Activated B cell treated with CpG ODN at 0.5 μM for 24 hours (primary cell): ENCODE results near the gene ARFGEF2. TPM values are rescaled to one million over a fixed set of nuclear protein-coding genes. Genes with fewer than 3 reads are reported as not detected.

Experiments
- ATAC-seq: fragments of 200-7000 bp; cut with Tn5 transposase; one replicate; pipeline ENCODE4 v1.10.0; 2021; ENCODE audit warnings: low read depth, mild to moderate bottlenecking, moderate library complexity
- CTCF ChIA-PET: fragments of 350-600 bp; sonication (Branson Sonifier 250); formaldehyde crosslinking; loops from one replicate; lab custom pipeline; 2021; ENCODE audit warnings: antibody characterized with exemption; lab: Charles Lee
- POLR2A ChIA-PET: fragments of 350-600 bp; sonication (Branson Sonifier 250); formaldehyde crosslinking; loops from one replicate; lab custom pipeline; 2021; ENCODE audit warnings: antibody characterized with exemption; lab: Charles Lee
- DNase-seq: peaks from one replicate; pipeline ENCODE4 v3.0.0; 2022
- H3K27ac Mint-ChIP-seq: one replicate; pipeline ENCODE4 v1.8.0; 2020; ENCODE audit warnings: mixed read lengths
- H3K27me3 Mint-ChIP-seq: one replicate; pipeline ENCODE4 v1.8.0; 2021; ENCODE audit warnings: mixed read lengths
- H3K36me3 Mint-ChIP-seq: one replicate; pipeline ENCODE4 v1.8.0; 2021; ENCODE audit warnings: low read depth, mixed read lengths
- H3K4me1 Mint-ChIP-seq: one replicate; pipeline ENCODE4 v1.8.0; 2021; ENCODE audit warnings: mixed read lengths
- H3K4me3 Mint-ChIP-seq: one replicate; pipeline ENCODE4 v1.8.0; 2020; ENCODE audit warnings: mild to moderate bottlenecking, mixed read lengths
- H3K9me3 Mint-ChIP-seq: one replicate; pipeline ENCODE4 v1.8.0; 2020; ENCODE audit warnings: mixed read lengths
- intact Hi-C: fragments of 100-400 bp; cut with micrococcal nuclease; formaldehyde crosslinking; loops from one replicate; pipeline ENCODE4 v1.15.1; 2024
- total RNA-seq: library from RNA; stranded (reverse); gene quantifications from 2 replicates; pipeline ENCODE4 v1.2.3, GENCODE V29; 2022
- TF ChIP-seq, protein P1 (sequence below): fragments of 200-600 bp; IDR thresholded peaks from one replicate; pipeline ENCODE4 v1.8.0; 2022; ENCODE audit warnings: antibody characterized with exemption, mild to moderate bottlenecking

The ARFGEF2 gene
- total RNA-seq, 1 donor from 2014 or later = 39.0 TPM

DNA sequence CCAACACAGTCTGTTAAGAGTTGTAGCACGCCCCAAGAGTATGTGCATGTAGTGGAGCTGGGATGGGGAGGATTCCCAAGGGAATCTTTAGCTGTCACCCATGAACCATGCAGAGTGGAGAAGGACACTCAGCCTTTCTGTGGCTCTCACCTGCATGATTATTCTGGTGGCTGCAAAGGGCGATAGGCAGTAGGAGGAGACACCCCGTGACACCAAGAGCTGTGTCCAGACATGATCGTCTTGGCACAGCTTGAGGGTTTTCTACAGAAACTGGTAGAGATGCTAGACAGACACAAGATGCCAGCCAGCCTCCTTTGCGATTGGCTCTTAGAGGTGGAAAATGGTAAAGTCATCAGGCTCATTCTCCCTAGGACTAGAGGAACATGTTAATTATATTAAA is 121.5 kb downstream of the ARFGEF2 start:
- intact Hi-C loops = no loop called here
- TF ChIP-seq, protein P1, sequence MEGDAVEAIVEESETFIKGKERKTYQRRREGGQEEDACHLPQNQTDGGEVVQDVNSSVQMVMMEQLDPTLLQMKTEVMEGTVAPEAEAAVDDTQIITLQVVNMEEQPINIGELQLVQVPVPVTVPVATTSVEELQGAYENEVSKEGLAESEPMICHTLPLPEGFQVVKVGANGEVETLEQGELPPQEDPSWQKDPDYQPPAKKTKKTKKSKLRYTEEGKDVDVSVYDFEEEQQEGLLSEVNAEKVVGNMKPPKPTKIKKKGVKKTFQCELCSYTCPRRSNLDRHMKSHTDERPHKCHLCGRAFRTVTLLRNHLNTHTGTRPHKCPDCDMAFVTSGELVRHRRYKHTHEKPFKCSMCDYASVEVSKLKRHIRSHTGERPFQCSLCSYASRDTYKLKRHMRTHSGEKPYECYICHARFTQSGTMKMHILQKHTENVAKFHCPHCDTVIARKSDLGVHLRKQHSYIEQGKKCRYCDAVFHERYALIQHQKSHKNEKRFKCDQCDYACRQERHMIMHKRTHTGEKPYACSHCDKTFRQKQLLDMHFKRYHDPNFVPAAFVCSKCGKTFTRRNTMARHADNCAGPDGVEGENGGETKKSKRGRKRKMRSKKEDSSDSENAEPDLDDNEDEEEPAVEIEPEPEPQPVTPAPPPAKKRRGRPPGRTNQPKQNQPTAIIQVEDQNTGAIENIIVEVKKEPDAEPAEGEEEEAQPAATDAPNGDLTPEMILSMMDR = no peak
- H3K4me3 Mint-ChIP-seq = no peak overlapping the region
- H3K27ac Mint-ChIP-seq = no peak overlapping the region
- H3K4me1 Mint-ChIP-seq = peaks cover 24% of the 10 kb centered on the region
- POLR2A ChIA-PET = interaction anchor here (0.6 kb wide), 1 partner anchor 22 kb away, joined by 3 read pairs; no protein-coding TSS in a partner anchor
- peaks cover 9% of the 10 kb centered on the region for H3K36me3 Mint-ChIP-seq
- DNase-seq = no peak
- no peaks in the 10 kb centered on the region for H3K27me3 Mint-ChIP-seq
- no peaks in the 10 kb centered on the region for H3K9me3 Mint-ChIP-seq
- no peak for ATAC-seq
- CTCF ChIA-PET = no interaction called here

DNA sequence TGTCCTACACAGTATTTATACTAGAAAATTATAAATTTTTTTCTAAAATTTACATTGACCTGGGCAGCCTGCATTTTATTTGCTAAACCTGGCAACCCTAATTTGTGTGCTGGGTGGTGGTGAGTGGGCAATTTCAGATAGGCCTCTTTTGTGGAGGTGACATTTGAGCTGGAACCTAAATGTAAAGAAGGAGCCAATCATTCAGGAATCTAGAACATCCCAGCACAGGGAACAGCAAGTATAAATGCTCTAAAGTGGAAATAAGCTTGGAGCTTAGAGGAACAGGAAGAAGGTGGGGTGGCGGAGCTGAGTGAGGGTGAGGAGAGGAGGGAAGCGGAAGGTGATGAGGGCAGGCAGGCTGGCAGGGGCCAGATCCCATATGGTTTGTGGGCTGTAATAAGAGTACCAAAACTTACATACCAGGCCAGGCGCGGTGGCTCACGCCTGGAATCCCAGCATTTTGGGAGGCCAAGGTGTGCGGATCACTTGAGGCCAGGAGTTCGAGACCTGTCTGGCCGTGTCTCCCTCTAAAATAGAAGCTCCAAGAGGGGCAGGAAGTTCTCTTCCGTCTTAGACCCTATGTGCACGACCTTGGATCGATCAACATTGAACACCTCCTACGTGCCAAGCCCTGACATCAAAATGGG is 124.1 kb downstream of the ARFGEF2 start:
- Mint-ChIP-seq H3K36me3 (peaks cover 20% of the 10 kb centered on the region), H3K4me1 (peaks cover 27% of the 10 kb centered on the region), H3K27ac (peak overlapping the region; percentile 94), H3K9me3 (no peaks in the 10 kb centered on the region), H3K27me3 (no peaks in the 10 kb centered on the region), H3K4me3 (peak overlapping the region; percentile 97)
- TF ChIP-seq, protein P1 = no peak
- ChIA-PET POLR2A (interaction anchor here (0.5 to 2.3 kb wide), 12 partner anchors 8 to 1485 kb away, joined by 3 to 11 read pairs (median 4); partner anchors contain the start of genes ARFGEF2 and DDX27), CTCF (interaction anchor here (1.2 kb wide), 1 partner anchor 172 kb away, joined by 3 read pairs; no protein-coding TSS in a partner anchor)
- ATAC-seq (no peak), DNase-seq (no peak)
- intact Hi-C loops = loop anchor here (1.0 to 5.0 kb wide), 4 partner anchors 123 to 233 kb away; partner anchors contain the start of genes ARFGEF2, DDX27, STAU1 and ZNFX1

DNA sequence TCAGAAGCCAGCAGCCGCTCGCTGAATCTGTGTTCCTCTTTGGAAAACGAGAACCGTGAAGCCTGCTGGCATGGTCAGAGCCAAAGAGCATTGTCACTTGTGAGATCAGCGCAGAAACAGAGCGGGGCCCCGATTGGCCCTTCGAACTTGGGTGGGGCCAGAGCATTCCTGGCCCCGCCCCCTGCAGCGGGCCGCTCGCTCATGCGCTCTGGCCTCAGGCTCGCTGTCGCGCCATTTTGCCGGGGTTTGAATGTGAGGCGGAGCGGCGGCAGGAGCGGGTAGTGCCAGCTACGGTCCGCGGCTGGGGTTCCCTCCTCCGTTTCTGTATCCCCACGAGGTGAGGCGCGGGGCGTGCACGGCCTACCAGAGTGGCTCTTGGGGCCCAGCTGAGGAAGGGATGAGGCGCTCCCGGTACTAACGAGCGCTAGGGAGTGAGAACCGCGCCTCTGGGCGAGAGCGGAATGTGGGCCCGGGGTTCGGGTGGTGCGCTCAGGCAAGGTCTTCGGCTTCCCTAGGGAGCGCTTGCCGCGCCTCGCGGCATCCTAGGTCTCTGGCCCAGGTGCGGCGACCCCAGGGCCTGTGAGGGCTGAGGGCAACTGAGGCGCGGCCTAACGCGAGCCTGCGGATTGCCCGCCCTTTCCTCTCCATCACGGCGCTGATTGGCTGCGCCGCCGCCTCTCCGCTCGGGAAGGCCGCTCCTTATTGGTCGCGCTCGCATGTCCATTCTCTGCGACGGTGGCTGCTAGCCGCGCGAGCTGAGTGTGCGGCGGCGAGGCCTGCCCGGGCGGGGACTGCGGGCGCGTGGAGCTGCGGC is 124.8 kb downstream of the ARFGEF2 start, which contains the start of gene CSE1L:
Gene CSE1L (plus strand): TSS at position 226 of the 814 bp plus-strand sequence. CDS start 12,152 bp downstream, outside the sequence.
- TF ChIP-seq, protein P1 = no peak
- peaks cover 31% of the 10 kb centered on the region for H3K4me1 Mint-ChIP-seq
- DNase-seq (peak; percentile 95), ATAC-seq (peak; percentile 86)
- peaks cover 24% of the 10 kb centered on the region for H3K36me3 Mint-ChIP-seq
- H3K27ac Mint-ChIP-seq = peak within 1 kb of the TSS; percentile 94
- H3K27me3 Mint-ChIP-seq = no peaks in the 10 kb centered on the region
- CTCF ChIA-PET = interaction anchor here (1.2 kb wide), 1 partner anchor 171 kb away, joined by 3 read pairs; no protein-coding TSS in a partner anchor
- intact Hi-C loops = loop anchor here (1.0 to 5.0 kb wide), 4 partner anchors 124 to 232 kb away; partner anchors contain the start of genes ARFGEF2, DDX27, STAU1 and ZNFX1
- H3K9me3 Mint-ChIP-seq = no peaks in the 10 kb centered on the region
- POLR2A ChIA-PET = interaction anchor here (0.6 to 2.3 kb wide), 13 partner anchors 8 to 1485 kb away, joined by 3 to 11 read pairs (median 3); partner anchors contain the start of genes ARFGEF2, DDX27 and ZNFX1
- peak within 1 kb of the TSS; percentile 97 for H3K4me3 Mint-ChIP-seq

DNA sequence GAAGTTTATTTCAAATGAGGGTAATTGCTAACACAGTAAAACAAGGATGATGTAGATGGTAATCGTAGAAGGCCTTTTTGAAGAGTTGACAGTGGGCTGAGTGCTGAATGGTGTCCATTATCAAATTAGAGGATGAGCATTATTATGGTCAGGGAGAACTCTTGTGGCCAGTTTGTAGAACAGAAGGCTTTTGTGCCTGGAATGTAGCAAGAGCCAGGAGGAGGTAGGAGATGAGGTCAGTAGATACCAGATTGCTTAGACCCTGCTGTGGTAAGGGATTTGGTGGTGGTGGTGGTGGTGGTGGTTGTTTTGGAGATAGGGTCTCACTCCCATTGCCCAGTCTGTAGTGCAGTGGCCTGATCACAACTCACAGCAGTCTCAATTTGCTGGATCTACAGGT is 130.8 kb downstream of the ARFGEF2 start:
- POLR2A ChIA-PET = interaction anchor here (0.6 to 0.7 kb wide), 3 partner anchors 213 to 1045 kb away, joined by 3 to 14 read pairs (median 4); no protein-coding TSS in a partner anchor
- no peak overlapping the region for H3K27ac Mint-ChIP-seq
- no peaks in the 10 kb centered on the region for H3K9me3 Mint-ChIP-seq
- intact Hi-C loops = loop anchor here (10.0 kb wide), 1 partner anchor 752 kb away; no protein-coding TSS in a partner anchor
- TF ChIP-seq, protein P1 = no peak
- no peaks in the 10 kb centered on the region for H3K27me3 Mint-ChIP-seq
- peaks cover 58% of the 10 kb centered on the region for H3K4me1 Mint-ChIP-seq
- no peak overlapping the region for H3K4me3 Mint-ChIP-seq
- CTCF ChIA-PET = no interaction called here
- H3K36me3 Mint-ChIP-seq = peaks cover 38% of the 10 kb centered on the region
- ATAC-seq (no peak), DNase-seq (no peak)
